SK-N-SH treated with all-trans-retinoic acid at 6 μM for 48 hours (cell line): ENCODE results near the gene THAP8.

ENCODE experiments used
- ATAC-seq: fragments of 200-7000 bp; cut with Tn5 transposase; 3 replicates; pipeline ENCODE4 v1.9.1; 2020; ENCODE audit warnings: mild to moderate bottlenecking, moderate library complexity
- BACH2 ChIP-seq: fragments of 250-450 bp; sonication (Bioruptor Pico); IDR thresholded peaks from 2 replicates; pipeline ENCODE4 v1.9.0; 2021; ENCODE audit warnings: mild to moderate bottlenecking, borderline replicate concordance
- CSDC2 ChIP-seq: fragments of 250-450 bp; sonication (Bioruptor Pico); IDR thresholded peaks from 2 replicates; pipeline ENCODE4 v1.5.0; 2020; ENCODE audit warnings: mild to moderate bottlenecking, moderate library complexity
- CSRNP3 ChIP-seq: fragments of 250-450 bp; sonication (Bioruptor Pico); IDR thresholded peaks from 2 replicates; pipeline ENCODE4 v1.5.1; 2021; ENCODE audit warnings: mild to moderate bottlenecking, moderate library complexity
- ESRRG ChIP-seq: fragments of 250-450 bp; sonication (Bioruptor Pico); IDR thresholded peaks from 2 replicates; pipeline ENCODE4 v1.6.1; 2021; ENCODE audit warnings: mild to moderate bottlenecking
- GLIS3 ChIP-seq: fragments of 250-450 bp; sonication (Bioruptor Pico); IDR thresholded peaks from 2 replicates; pipeline ENCODE4 v1.5.0; 2020; ENCODE audit warnings: mild to moderate bottlenecking, moderate library complexity
- ISL1 ChIP-seq: fragments of 250-450 bp; sonication (Bioruptor Pico); IDR thresholded peaks from 2 replicates; pipeline ENCODE4 v2.1.2; 2022; ENCODE audit warnings: mild to moderate bottlenecking, moderate library complexity
- OSR1 ChIP-seq: fragments of 250-450 bp; sonication (Bioruptor Pico); IDR thresholded peaks from 2 replicates; pipeline ENCODE4 v1.8.0; 2022; ENCODE audit warnings: moderate library complexity, mild to moderate bottlenecking, inconsistent platforms
- PATZ1 ChIP-seq: fragments of 250-450 bp; sonication (Bioruptor Pico); IDR thresholded peaks from 2 replicates; pipeline ENCODE4 v1.8.0; 2020; ENCODE audit warnings: mild to moderate bottlenecking, moderate library complexity, borderline replicate concordance
- POU6F1 ChIP-seq: fragments of 250-450 bp; sonication (Bioruptor Pico); IDR thresholded peaks from 2 replicates; pipeline ENCODE4 v1.8.0; 2021; ENCODE audit warnings: low read depth, mild to moderate bottlenecking, moderate library complexity, borderline replicate concordance
- PPARA ChIP-seq: fragments of 250-450 bp; sonication (Bioruptor Pico); IDR thresholded peaks from 2 replicates; pipeline ENCODE4 v1.5.0; 2020; ENCODE audit warnings: mild to moderate bottlenecking, borderline replicate concordance
- RARB ChIP-seq: fragments of 250-450 bp; sonication (Bioruptor Pico); IDR thresholded peaks from 2 replicates; pipeline ENCODE4 v1.8.0; 2021; ENCODE audit warnings: mild to moderate bottlenecking, moderate library complexity
- SNAI2 ChIP-seq: fragments of 250-450 bp; sonication (Bioruptor Pico); IDR thresholded peaks from 2 replicates; pipeline ENCODE4 v1.5.0; 2020; ENCODE audit warnings: mild to moderate bottlenecking, moderate library complexity
- TCF4 ChIP-seq: fragments of 250-450 bp; sonication (Bioruptor Pico); IDR thresholded peaks from 2 replicates; pipeline ENCODE4 v1.8.0; 2021; ENCODE audit warnings: mild to moderate bottlenecking, moderate library complexity, borderline replicate concordance
- TOX ChIP-seq: fragments of 250-450 bp; sonication (Bioruptor Pico); IDR thresholded peaks from 2 replicates; pipeline ENCODE4 v1.8.0; 2021; ENCODE audit warnings: mild to moderate bottlenecking, moderate library complexity, borderline replicate concordance
- ZC3H10 ChIP-seq: fragments of 250-450 bp; sonication (Bioruptor Pico); IDR thresholded peaks from 2 replicates; pipeline ENCODE4 v1.5.1; 2021; ENCODE audit warnings: mild to moderate bottlenecking, moderate library complexity
- ZFP3 ChIP-seq: fragments of 250-450 bp; sonication (Bioruptor Pico); IDR thresholded peaks from 2 replicates; pipeline ENCODE4 v1.5.0; 2020; ENCODE audit warnings: mild to moderate bottlenecking, moderate library complexity
- ZFP30 ChIP-seq: fragments of 450-650 bp; formaldehyde crosslinking; IDR thresholded peaks from 2 replicates; pipeline ENCODE4 v1.5.0; 2022; ENCODE audit warnings: mild to moderate bottlenecking, moderate library complexity
- ZNF70 ChIP-seq: fragments of 450-650 bp; formaldehyde crosslinking; IDR thresholded peaks from 2 replicates; pipeline ENCODE4 v1.5.0; 2020; ENCODE audit warnings: mild to moderate bottlenecking, moderate library complexity
- ZNF8 ChIP-seq: fragments of 450-650 bp; formaldehyde crosslinking; IDR thresholded peaks from 2 replicates; pipeline ENCODE4 v1.5.0; 2020; ENCODE audit warnings: mild to moderate bottlenecking, moderate library complexity
- TF ChIP-seq, protein P1 (sequence below): fragments of 250-450 bp; sonication (Bioruptor Pico); IDR thresholded peaks from 2 replicates; pipeline ENCODE4 v1.5.1; 2020; ENCODE audit warnings: low read depth, mild to moderate bottlenecking, moderate library complexity
- TF ChIP-seq, protein P2 (sequence below): fragments of 250-450 bp; sonication (Bioruptor Pico); IDR thresholded peaks from 2 replicates; pipeline ENCODE4 v1.5.0; 2020; ENCODE audit warnings: mild to moderate bottlenecking, moderate library complexity

The THAP8 gene, protein sequence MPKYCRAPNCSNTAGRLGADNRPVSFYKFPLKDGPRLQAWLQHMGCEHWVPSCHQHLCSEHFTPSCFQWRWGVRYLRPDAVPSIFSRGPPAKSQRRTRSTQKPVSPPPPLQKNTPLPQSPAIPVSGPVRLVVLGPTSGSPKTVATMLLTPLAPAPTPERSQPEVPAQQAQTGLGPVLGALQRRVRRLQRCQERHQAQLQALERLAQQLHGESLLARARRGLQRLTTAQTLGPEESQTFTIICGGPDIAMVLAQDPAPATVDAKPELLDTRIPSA

GRCh38 chr19:36054119-36054732, at the start of gene THAP8:
Gene THAP8 (minus strand): TSS chr19:36054285. CDS start chr19:36054217, 68 bp downstream.
- peak; percentile 90 for ATAC-seq
- no peak for TF ChIP-seq CSDC2
- no peak for TF ChIP-seq CSRNP3
- no peak for TF ChIP-seq RARB (CRISPR knock-in tag)
- TF ChIP-seq ESRRG (CRISPR knock-in tag) = no peak
- TF ChIP-seq, protein P1, sequence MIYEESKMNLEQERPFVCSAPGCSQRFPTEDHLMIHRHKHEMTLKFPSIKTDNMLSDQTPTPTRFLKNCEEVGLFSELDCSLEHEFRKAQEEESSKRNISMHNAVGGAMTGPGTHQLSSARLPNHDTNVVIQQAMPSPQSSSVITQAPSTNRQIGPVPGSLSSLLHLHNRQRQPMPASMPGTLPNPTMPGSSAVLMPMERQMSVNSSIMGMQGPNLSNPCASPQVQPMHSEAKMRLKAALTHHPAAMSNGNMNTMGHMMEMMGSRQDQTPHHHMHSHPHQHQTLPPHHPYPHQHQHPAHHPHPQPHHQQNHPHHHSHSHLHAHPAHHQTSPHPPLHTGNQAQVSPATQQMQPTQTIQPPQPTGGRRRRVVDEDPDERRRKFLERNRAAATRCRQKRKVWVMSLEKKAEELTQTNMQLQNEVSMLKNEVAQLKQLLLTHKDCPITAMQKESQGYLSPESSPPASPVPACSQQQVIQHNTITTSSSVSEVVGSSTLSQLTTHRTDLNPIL (CRISPR knock-in tag) = no peak
- TF ChIP-seq ZC3H10 (CRISPR knock-in tag) = no peak
- TF ChIP-seq ZNF70 = no peak
- TF ChIP-seq TOX = no peak
- TF ChIP-seq ISL1 (CRISPR knock-in tag) = no peak
- TF ChIP-seq TCF4 (CRISPR knock-in tag) = no peak
- TF ChIP-seq BACH2 (CRISPR knock-in tag) = no peak
- TF ChIP-seq ZFP3 (CRISPR knock-in tag) = no peak
- no peak for TF ChIP-seq ZNF8 (CRISPR knock-in tag)
- TF ChIP-seq, protein P2, sequence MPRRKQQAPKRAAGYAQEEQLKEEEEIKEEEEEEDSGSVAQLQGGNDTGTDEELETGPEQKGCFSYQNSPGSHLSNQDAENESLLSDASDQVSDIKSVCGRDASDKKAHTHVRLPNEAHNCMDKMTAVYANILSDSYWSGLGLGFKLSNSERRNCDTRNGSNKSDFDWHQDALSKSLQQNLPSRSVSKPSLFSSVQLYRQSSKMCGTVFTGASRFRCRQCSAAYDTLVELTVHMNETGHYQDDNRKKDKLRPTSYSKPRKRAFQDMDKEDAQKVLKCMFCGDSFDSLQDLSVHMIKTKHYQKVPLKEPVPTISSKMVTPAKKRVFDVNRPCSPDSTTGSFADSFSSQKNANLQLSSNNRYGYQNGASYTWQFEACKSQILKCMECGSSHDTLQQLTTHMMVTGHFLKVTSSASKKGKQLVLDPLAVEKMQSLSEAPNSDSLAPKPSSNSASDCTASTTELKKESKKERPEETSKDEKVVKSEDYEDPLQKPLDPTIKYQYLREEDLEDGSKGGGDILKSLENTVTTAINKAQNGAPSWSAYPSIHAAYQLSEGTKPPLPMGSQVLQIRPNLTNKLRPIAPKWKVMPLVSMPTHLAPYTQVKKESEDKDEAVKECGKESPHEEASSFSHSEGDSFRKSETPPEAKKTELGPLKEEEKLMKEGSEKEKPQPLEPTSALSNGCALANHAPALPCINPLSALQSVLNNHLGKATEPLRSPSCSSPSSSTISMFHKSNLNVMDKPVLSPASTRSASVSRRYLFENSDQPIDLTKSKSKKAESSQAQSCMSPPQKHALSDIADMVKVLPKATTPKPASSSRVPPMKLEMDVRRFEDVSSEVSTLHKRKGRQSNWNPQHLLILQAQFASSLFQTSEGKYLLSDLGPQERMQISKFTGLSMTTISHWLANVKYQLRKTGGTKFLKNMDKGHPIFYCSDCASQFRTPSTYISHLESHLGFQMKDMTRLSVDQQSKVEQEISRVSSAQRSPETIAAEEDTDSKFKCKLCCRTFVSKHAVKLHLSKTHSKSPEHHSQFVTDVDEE = no peak
- TF ChIP-seq ZFP30 (CRISPR knock-in tag) = no peak
- TF ChIP-seq PPARA (CRISPR knock-in tag) = no peak
- no peak for TF ChIP-seq OSR1 (CRISPR knock-in tag)
- no peak for TF ChIP-seq GLIS3 (CRISPR knock-in tag)
- no peak for TF ChIP-seq POU6F1

DNA sequence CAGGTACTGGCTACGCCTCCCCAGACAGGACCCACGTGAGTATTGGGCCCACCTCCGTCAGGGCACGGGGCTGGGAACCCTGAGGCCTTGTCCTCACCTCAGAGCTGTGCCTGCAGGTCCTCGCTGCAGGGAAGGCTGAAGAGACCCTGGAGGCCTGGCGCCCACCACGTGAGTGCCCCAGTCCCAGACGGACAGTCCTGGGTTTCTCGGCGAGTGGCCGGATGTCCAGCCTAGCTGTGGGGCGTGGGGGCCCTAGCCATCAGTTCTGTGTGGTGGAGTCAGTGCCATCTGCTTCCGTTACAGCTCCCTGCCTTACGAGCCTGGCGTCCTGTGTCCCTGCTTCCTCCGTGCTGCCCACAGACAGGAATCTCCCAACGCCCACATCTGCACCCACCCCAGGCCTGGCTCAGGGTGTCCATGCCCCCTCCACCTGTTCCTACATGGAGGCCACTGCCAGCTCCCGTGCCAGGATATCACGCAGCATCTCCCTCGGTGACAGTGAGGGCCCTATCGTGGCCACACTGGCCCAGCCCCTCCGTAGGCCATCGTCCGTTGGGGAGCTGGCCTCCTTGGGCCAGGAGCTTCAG, 49.0 kb upstream of the THAP8 start:
- no peak for ATAC-seq
- TF ChIP-seq PATZ1 (CRISPR knock-in tag) (no peak), GLIS3 (CRISPR knock-in tag) (no peak), ZFP30 (CRISPR knock-in tag) (no peak), ZFP3 (CRISPR knock-in tag) (no peak), OSR1 (CRISPR knock-in tag) (no peak), RARB (CRISPR knock-in tag) (no peak), TCF4 (CRISPR knock-in tag) (no peak), ZNF70 (no peak), SNAI2 (no peak), PPARA (CRISPR knock-in tag) (no peak), BACH2 (CRISPR knock-in tag) (no peak), ZNF8 (CRISPR knock-in tag) (no peak)
- TF ChIP-seq, protein P2 = no peak
- TF ChIP-seq, protein P1 (CRISPR knock-in tag) = no peak
